Choroid plexus epithelial cell (primary cell): ENCODE results near the gene ENTPD5.

ENCODE experiments used
- DNase-seq: peaks from one replicate; pipeline ENCODE4 v3.0.0-alpha.2; 2010; ENCODE audit warnings: low read depth
- H3K4me3 ChIP-seq: 2 replicates; pipeline ENCODE4 v1.5.1; 2011; ENCODE audit warnings: low read depth, mild to moderate bottlenecking, control low read depth, low read length, moderate library complexity
- CTCF ChIP-seq: conservative IDR thresholded peaks from 2 replicates; pipeline ENCODE4 v1.5.1; 2011; ENCODE audit warnings: low read depth, mild to moderate bottlenecking, control low read depth, inconsistent platforms, low read length, moderate library complexity

The ENTPD5 gene

GRCh38 chr14:73913256-73913655 lies 105.8 kb downstream of the ENTPD5 start:
- no peak overlapping the region for H3K4me3 ChIP-seq
- TF ChIP-seq CTCF: no peak
- DNase-seq: peak; percentile 77

- no peak for TF ChIP-seq CTCF
- DNase-seq: no peak
- no peak overlapping the region for H3K4me3 ChIP-seq
Measured at GRCh38 chr14:73909681-73910080, 109.4 kb downstream of the ENTPD5 start.
